ENCODE results near the gene KRT84. TPM values are rescaled to one million over a fixed set of nuclear protein-coding genes. Genes with fewer than 3 reads are reported as not detected.
"Not testable (repeated sequence)": the region's sequence is repeated elsewhere in the genome, so short reads cannot be mapped to it uniquely, and the experiment has no call there.

The KRT84 gene
- total and polyA plus RNA-seq, 11 donors, result not detected

DNA sequence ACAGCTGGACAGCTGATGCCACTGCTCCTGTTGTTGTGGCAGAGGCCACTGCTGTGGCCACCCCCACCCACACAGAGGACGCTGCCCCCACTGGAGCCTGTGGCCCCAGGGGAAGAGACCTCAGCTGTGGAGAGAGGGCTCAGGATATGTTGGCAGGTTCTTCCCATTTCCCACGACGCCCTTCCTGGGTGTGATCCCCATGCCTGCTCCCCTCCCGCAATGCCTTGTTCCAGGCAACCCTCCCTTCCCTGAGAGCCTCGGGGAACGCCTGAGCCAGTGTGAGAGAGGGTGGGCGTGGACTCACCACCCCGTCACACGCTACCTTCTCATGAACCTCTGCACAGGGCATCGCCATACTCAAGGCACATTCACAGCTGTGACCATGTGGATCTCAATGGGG, 26.4 kb upstream of the KRT84 start:
- DNase-seq, result no peak
- no peak overlapping the region for H3K27ac ChIP-seq
- intact Hi-C loops (cut with DNase I), result loop anchor here in 1 of 10 donors (10.0 kb wide), 1 partner anchor 83 kb away; the partner anchor contains the start of gene KRT6A
- 74 to 88% (median 83%) methylated on average over 9 to 10 of the region's 10 CpGs for WGBS, 4 donors
- no peak overlapping the region for H3K4me3 ChIP-seq
- peaks cover 0 to 13% (median 0%) of the 10 kb centered on the region in 12 donors for H3K4me1 ChIP-seq
- H3K36me3 ChIP-seq, result no peaks in the 10 kb centered on the region
- no peak for ATAC-seq
- no peaks in the 10 kb centered on the region for H3K9me3 ChIP-seq
- TF ChIP-seq, protein P1, sequence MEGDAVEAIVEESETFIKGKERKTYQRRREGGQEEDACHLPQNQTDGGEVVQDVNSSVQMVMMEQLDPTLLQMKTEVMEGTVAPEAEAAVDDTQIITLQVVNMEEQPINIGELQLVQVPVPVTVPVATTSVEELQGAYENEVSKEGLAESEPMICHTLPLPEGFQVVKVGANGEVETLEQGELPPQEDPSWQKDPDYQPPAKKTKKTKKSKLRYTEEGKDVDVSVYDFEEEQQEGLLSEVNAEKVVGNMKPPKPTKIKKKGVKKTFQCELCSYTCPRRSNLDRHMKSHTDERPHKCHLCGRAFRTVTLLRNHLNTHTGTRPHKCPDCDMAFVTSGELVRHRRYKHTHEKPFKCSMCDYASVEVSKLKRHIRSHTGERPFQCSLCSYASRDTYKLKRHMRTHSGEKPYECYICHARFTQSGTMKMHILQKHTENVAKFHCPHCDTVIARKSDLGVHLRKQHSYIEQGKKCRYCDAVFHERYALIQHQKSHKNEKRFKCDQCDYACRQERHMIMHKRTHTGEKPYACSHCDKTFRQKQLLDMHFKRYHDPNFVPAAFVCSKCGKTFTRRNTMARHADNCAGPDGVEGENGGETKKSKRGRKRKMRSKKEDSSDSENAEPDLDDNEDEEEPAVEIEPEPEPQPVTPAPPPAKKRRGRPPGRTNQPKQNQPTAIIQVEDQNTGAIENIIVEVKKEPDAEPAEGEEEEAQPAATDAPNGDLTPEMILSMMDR (IDR thresholded peaks at IDR 0.05), result no peak
- TF ChIP-seq POLR2A (IDR thresholded peaks at IDR 0.05), result no peak
- peaks cover 0 to 6% (median 0%) of the 10 kb centered on the region in 9 donors for H3K27me3 ChIP-seq

DNA sequence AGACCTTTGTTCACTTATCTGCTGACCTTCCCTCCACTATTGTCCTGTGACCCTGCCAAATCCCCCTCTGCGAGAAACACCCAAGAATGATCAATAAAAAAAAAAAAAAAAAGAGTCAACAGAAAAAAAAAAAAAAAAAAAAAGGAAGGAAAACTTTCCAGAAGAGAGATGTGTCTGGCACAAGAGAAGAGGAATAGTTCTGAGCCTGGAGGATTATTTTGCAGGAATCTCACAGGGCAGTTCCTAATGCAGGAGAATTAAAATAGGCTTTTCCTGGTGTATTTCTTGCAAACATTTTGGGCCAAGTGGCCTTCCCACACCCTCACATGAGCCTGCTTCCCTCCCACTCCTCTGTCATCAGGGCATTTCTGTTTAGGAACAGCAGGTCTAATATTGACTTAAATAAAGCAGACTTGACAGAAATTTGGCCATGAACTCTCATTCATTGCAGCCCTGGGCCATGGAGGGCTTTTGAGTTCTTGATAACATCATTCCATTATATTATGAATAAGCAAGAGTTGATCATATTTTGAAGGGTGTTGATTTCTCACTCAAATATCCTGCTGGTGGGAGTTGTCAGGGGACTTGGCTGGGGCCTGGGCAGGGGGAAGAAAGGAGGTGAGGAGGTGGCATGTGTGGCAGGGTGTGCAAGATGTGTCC, 25.3 kb upstream of the KRT84 start:
- H3K9me3 ChIP-seq, H3K4me1 ChIP-seq, H3K27me3 ChIP-seq, H3K4me3 ChIP-seq, DNase-seq, ATAC-seq, H3K27ac ChIP-seq, H3K36me3 ChIP-seq: not testable (repeated sequence)
- intact Hi-C loops (cut with DNase I), result loop anchor here in 1 of 10 donors (10.0 kb wide), 1 partner anchor 84 kb away; the partner anchor contains the start of gene KRT6A
- 40 to 56% methylated on average over 1 of the region's 1 CpG; no CpG with 5 or more reads in 2 of the 4 donors for WGBS, 4 donors

DNA sequence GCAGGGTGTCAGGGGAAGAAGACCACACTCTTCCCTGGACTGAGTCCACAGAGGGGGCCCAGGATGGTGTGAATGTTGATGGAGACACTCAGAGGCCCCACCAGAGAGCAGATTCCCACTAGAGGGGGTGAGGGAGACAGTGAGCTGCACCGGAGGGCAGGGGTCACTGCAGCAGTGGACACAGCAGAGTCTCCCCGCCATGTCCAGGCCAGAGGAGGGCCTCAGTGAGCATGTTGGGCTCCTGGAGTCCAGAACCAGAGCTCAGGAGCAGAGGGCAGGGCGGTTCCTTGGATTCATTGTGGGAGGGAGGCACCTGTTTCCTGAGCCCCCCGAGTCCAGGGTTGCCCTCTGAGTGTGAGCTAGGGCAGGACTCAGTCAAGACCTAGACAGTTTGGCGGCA, 22.5 kb upstream of the KRT84 start:
- DNase-seq, result no peak
- 71 to 97% (median 82%) methylated on average over 4 to 5 of the region's 5 CpGs for WGBS, 4 donors
- no peaks in the 10 kb centered on the region for H3K4me1 ChIP-seq
- no peak for TF ChIP-seq POLR2A (IDR thresholded peaks at IDR 0.05)
- TF ChIP-seq, protein P1 (IDR thresholded peaks at IDR 0.05), result no peak
- H3K27ac ChIP-seq, result no peak overlapping the region
- no peaks in the 10 kb centered on the region for H3K9me3 ChIP-seq
- H3K27me3 ChIP-seq, result peaks cover 0 to 6% (median 0%) of the 10 kb centered on the region in 9 donors
- H3K4me3 ChIP-seq, result no peak overlapping the region
- no peak for ATAC-seq
- no peaks in the 10 kb centered on the region for H3K36me3 ChIP-seq
- intact Hi-C loops (cut with DNase I), result no loop called here

DNA sequence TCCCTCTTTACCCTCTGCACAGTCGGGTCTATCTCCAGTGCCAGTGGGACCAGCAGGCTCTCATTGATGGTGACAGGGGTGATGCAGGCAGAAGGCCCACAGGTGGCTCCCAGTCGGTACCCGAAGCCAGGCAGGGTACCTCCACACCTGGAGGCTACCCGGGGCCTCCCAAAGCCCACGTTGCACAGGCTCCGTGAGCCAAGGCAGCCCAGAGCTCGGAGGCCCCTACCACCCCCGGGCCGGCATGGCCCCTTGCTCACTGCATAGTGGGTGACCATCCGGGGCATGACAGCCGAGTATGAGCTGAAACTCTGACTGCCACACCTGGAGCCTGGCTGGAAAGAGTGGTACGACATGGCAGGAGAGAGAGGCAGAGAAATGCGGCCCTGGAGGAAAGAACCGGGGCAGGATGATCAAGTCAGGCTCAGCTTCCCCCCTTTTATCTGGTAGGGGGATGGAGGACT, 20.5 kb upstream of the KRT84 start, which contains the start of gene KRT82:
Gene KRT82 (minus strand): TSS at position 414 of the 464 bp plus-strand sequence. CDS start 58 bp downstream, at position 356.
- H3K9me3 ChIP-seq, result no peaks in the 10 kb centered on the region
- intact Hi-C loops (cut with DNase I), result no loop called here
- TF ChIP-seq POLR2A (IDR thresholded peaks at IDR 0.05), result no peak
- TF ChIP-seq, protein P1 (IDR thresholded peaks at IDR 0.05), result no peak
- peaks cover 0 to 6% (median 0%) of the 10 kb centered on the region in 9 donors for H3K27me3 ChIP-seq
- peak in 1 of 4 donors; percentile 21 for ATAC-seq
- DNase-seq, result no peak
- no peaks in the 10 kb centered on the region for H3K4me1 ChIP-seq
- H3K4me3 ChIP-seq, result no peak within 1 kb of the TSS
- WGBS, 4 donors, result 88 to 92% (median 90%) methylated on average over 8 to 14 of the region's 14 CpGs
- no peaks in the 10 kb centered on the region for H3K36me3 ChIP-seq
- no peak within 1 kb of the TSS for H3K27ac ChIP-seq
